GM23338 (cell line): ENCODE measurements around the gene BLM. TPM values are rescaled to one million over a fixed set of nuclear protein-coding genes. Genes with fewer than 3 reads are reported as not detected.

Source experiments
- ATAC-seq: fragments of 200-7000 bp; cut with Tn5 transposase; 3 replicates; pipeline ENCODE4 v1.9.1; 2020
- DNase-seq: peaks from one replicate; pipeline ENCODE4 v3.0.0-alpha.2; 2015; ENCODE audit warnings: low spot score
- H2AFZ ChIP-seq: fragments of 200-600 bp; sonication (generic); 2 replicates; pipeline ENCODE4 v1.8.0; 2016; ENCODE audit warnings: antibody characterized with exemption, mild to moderate bottlenecking, moderate library complexity
- H3F3A ChIP-seq: fragments of 200-600 bp; sonication (generic); replicated peaks from 2 replicates; pipeline ENCODE4 v1.8.0; 2017; ENCODE audit warnings: antibody characterized with exemption, mixed run types, low read depth
- H3K27ac ChIP-seq: fragments of 200-600 bp; sonication (generic); 2 replicates; pipeline ENCODE4 v1.6.1; 2016; ENCODE audit warnings: low read depth
- H3K27me3 ChIP-seq: fragments of 200-600 bp; sonication (generic); 2 replicates; pipeline ENCODE4 v1.8.0; 2016; ENCODE audit warnings: mild to moderate bottlenecking, mixed run types, moderate library complexity; ENCODE audit not compliant: insufficient read depth
- H3K36me3 ChIP-seq: fragments of 200-600 bp; sonication (generic); 2 replicates; pipeline ENCODE4 v1.8.0; 2016; ENCODE audit warnings: mild to moderate bottlenecking; ENCODE audit not compliant: insufficient read depth
- H3K4me1 ChIP-seq: fragments of 200-600 bp; sonication (generic); 2 replicates; pipeline ENCODE4 v1.8.0; 2016; ENCODE audit warnings: mild to moderate bottlenecking, moderate library complexity; ENCODE audit not compliant: insufficient read depth
- H3K4me2 ChIP-seq: fragments of 200-600 bp; sonication (generic); 2 replicates; pipeline ENCODE4 v1.7.1; 2017; ENCODE audit warnings: mixed run types
- H3K4me3 ChIP-seq: fragments of 200-600 bp; sonication (generic); 2 replicates; pipeline ENCODE4 v1.6.1; 2016; ENCODE audit warnings: mixed run types
- H3K79me2 ChIP-seq: fragments of 200-600 bp; sonication (generic); replicated peaks from 2 replicates; pipeline ENCODE4 v1.8.0; 2017; ENCODE audit warnings: mild to moderate bottlenecking; ENCODE audit not compliant: insufficient read depth
- H3K9me2 ChIP-seq: fragments of 200-600 bp; sonication (generic); 2 replicates; pipeline ENCODE4 v1.8.0; 2017; ENCODE audit not compliant: insufficient read depth
- H4K20me1 ChIP-seq: fragments of 200-600 bp; sonication (generic); replicated peaks from 2 replicates; pipeline ENCODE4 v1.8.0; 2017; ENCODE audit warnings: mild to moderate bottlenecking; ENCODE audit not compliant: insufficient read depth
- H3K27ac Mint-ChIP-seq: 2 replicates; pipeline ENCODE4 v1.8.0; 2020; ENCODE audit warnings: inconsistent platforms, mild to moderate bottlenecking, moderate library complexity, mixed read lengths
- H3K27me3 Mint-ChIP-seq: 3 replicates; pipeline ENCODE4 v1.8.0; 2022; ENCODE audit warnings: low read depth, mild to moderate bottlenecking, moderate library complexity, mixed read lengths, inconsistent platforms; ENCODE audit not compliant: insufficient read depth, poor library complexity
- H3K36me3 Mint-ChIP-seq: 3 replicates; pipeline ENCODE4 v1.8.0; 2021; ENCODE audit warnings: low read depth, mild to moderate bottlenecking, inconsistent platforms, moderate library complexity, mixed read lengths
- H3K4me1 Mint-ChIP-seq: 3 replicates; pipeline ENCODE4 v1.8.0; 2020; ENCODE audit warnings: mild to moderate bottlenecking, inconsistent platforms, mixed read lengths
- H3K4me3 Mint-ChIP-seq: 3 replicates; pipeline ENCODE4 v1.8.0; 2021; ENCODE audit warnings: moderate library complexity, mild to moderate bottlenecking, inconsistent platforms, mixed read lengths
- H3K9me3 Mint-ChIP-seq: 3 replicates; pipeline ENCODE4 v1.8.0; 2020; ENCODE audit warnings: moderate library complexity, mild to moderate bottlenecking, inconsistent platforms, mixed read lengths
- EZH2phosphoT487 ChIP-seq: fragments of 200-600 bp; sonication (generic); IDR thresholded peaks from one replicate; pipeline ENCODE4 v1.8.1; 2018; ENCODE audit warnings: antibody characterized with exemption; ENCODE audit not compliant: unreplicated experiment
- ZNF114 ChIP-seq: fragments of 250-450 bp; sonication (Bioruptor Pico); IDR thresholded peaks from 2 replicates; pipeline ENCODE4 v1.5.0; 2020; ENCODE audit warnings: mild to moderate bottlenecking, moderate library complexity
- ZNF331 ChIP-seq: fragments of 250-450 bp; sonication (Bioruptor Pico); IDR thresholded peaks from 2 replicates; pipeline ENCODE4 v1.5.0; 2020; ENCODE audit warnings: low read depth, mild to moderate bottlenecking, moderate library complexity
- polyA plus RNA-seq: library from polyadenylated mRNA; unstranded; fragments of >200 nt; fragmentation: Nextera tagmentation; extraction: Ambion mirVana; gene quantifications from 2 replicates; pipeline ENCODE4 v1.2.1, GENCODE V29; 2016
- total RNA-seq: library from RNA; depleted of rRNA; stranded (reverse); fragments of >200 nt; shearing (Covaris generic); gene quantifications from 2 replicates; pipeline ENCODE4 v1.2.3, GENCODE V29; 2014
- TF ChIP-seq, protein P1 (sequence below), 2 experiments: fragments of 200-600 bp in 1 of 2; sonication (generic) in 1 of 2; conservative IDR thresholded peaks; 2 replicates each; pipeline versions ENCODE4 v1.5.1 to v1.6.1; 2016 to 2017; ENCODE audit warnings: antibody characterized with exemption in 2 of 2, low read depth in 2 of 2, mild to moderate bottlenecking in 2 of 2, moderate library complexity in 1 of 2
- TF ChIP-seq, protein P2 (sequence below): IDR thresholded peaks from one replicate; pipeline ENCODE4 v1.6.1; 2018; ENCODE audit warnings: antibody characterized with exemption; ENCODE audit not compliant: unreplicated experiment
- TF ChIP-seq, protein P3 (sequence below): fragments of 250-450 bp; sonication (Bioruptor Pico); IDR thresholded peaks from 2 replicates; pipeline ENCODE4 v1.5.0; 2020; ENCODE audit warnings: mild to moderate bottlenecking, moderate library complexity

The BLM gene
- total and polyA plus RNA-seq, 2 experiments from 2014 or later, result 43.1 to 43.3 TPM

DNA sequence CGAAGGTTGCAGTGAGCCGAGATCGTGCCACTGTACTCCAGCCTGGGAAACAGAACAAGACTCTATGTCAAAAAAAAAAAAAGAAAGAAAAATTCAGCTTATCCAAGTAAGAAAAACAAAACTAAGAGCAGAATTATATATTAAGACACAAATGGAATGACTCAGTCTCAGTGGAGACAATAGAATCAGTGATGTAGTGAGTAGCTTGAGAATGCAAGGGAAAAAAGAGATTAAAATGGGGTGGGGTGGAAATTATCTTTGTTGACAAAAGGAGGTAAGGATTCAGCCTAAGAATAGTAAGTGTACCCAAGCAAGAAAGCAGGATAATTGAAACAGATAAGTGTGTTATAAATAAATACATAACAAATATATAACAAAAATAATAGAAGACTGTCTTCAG lies 70.7 kb downstream of the BLM start:
- no peaks in the 10 kb centered on the region for H3K9me2 ChIP-seq
- H3K27me3 ChIP-seq, result no peaks in the 10 kb centered on the region
- no peaks in the 10 kb centered on the region for H3K79me2 ChIP-seq
- H3K4me3 Mint-ChIP-seq, result no peak overlapping the region
- no peaks in the 10 kb centered on the region for H3K9me3 Mint-ChIP-seq
- H3K27me3 Mint-ChIP-seq, result no peaks in the 10 kb centered on the region
- H3K4me1 Mint-ChIP-seq, result no peaks in the 10 kb centered on the region
- no peaks in the 10 kb centered on the region; the same call in 1 of the 2 replicates for H3F3A ChIP-seq
- ATAC-seq, result no peak
- peaks cover 24% of the 10 kb centered on the region for H3K36me3 ChIP-seq
- H3K4me3 ChIP-seq, result no peak overlapping the region
- H4K20me1 ChIP-seq, result no peaks in the 10 kb centered on the region
- H3K27ac ChIP-seq, result no peak overlapping the region
- H3K36me3 Mint-ChIP-seq, result peaks cover 60% of the 10 kb centered on the region
- TF ChIP-seq, protein P1, sequence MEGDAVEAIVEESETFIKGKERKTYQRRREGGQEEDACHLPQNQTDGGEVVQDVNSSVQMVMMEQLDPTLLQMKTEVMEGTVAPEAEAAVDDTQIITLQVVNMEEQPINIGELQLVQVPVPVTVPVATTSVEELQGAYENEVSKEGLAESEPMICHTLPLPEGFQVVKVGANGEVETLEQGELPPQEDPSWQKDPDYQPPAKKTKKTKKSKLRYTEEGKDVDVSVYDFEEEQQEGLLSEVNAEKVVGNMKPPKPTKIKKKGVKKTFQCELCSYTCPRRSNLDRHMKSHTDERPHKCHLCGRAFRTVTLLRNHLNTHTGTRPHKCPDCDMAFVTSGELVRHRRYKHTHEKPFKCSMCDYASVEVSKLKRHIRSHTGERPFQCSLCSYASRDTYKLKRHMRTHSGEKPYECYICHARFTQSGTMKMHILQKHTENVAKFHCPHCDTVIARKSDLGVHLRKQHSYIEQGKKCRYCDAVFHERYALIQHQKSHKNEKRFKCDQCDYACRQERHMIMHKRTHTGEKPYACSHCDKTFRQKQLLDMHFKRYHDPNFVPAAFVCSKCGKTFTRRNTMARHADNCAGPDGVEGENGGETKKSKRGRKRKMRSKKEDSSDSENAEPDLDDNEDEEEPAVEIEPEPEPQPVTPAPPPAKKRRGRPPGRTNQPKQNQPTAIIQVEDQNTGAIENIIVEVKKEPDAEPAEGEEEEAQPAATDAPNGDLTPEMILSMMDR (conservative IDR thresholded peaks at IDR 0.05; ENCODE audit: low read depth in 2 of 2), result no peak
- TF ChIP-seq, protein P2, sequence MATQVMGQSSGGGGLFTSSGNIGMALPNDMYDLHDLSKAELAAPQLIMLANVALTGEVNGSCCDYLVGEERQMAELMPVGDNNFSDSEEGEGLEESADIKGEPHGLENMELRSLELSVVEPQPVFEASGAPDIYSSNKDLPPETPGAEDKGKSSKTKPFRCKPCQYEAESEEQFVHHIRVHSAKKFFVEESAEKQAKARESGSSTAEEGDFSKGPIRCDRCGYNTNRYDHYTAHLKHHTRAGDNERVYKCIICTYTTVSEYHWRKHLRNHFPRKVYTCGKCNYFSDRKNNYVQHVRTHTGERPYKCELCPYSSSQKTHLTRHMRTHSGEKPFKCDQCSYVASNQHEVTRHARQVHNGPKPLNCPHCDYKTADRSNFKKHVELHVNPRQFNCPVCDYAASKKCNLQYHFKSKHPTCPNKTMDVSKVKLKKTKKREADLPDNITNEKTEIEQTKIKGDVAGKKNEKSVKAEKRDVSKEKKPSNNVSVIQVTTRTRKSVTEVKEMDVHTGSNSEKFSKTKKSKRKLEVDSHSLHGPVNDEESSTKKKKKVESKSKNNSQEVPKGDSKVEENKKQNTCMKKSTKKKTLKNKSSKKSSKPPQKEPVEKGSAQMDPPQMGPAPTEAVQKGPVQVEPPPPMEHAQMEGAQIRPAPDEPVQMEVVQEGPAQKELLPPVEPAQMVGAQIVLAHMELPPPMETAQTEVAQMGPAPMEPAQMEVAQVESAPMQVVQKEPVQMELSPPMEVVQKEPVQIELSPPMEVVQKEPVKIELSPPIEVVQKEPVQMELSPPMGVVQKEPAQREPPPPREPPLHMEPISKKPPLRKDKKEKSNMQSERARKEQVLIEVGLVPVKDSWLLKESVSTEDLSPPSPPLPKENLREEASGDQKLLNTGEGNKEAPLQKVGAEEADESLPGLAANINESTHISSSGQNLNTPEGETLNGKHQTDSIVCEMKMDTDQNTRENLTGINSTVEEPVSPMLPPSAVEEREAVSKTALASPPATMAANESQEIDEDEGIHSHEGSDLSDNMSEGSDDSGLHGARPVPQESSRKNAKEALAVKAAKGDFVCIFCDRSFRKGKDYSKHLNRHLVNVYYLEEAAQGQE, result no peak
- no peak for TF ChIP-seq EZH2phosphoT487
- no peak for TF ChIP-seq ZNF331 (CRISPR knock-in tag)
- DNase-seq, result no peak
- H2AFZ ChIP-seq, result no peak overlapping the region
- no peaks in the 10 kb centered on the region for H3K4me1 ChIP-seq
- H3K4me2 ChIP-seq, result no peak overlapping the region
- no peak overlapping the region for H3K27ac Mint-ChIP-seq

DNA sequence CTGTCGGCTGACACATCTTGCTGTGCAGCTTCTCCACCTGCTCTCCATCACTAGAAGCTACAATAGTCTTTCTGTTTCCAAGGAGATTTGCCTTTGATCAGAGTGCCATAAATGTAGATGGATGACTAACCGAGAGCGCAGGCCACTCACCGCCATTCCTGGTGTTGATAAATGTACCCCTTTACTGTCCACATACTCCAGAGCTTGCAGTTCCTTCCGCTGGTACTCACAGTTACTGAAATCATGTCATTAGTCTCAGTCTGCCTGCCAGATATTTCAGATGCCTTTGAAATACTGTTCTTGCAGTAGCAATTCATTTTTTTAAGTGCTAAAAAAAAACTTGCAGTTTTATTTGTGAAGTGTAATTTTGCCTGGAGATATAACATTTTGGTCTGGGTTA lies 72.3 kb downstream of the BLM start:
- Histone ChIP-seq H3K9me2 (no peaks in the 10 kb centered on the region), H3K27ac (no peak overlapping the region), H3K4me1 (no peaks in the 10 kb centered on the region), H4K20me1 (no peaks in the 10 kb centered on the region), H3K79me2 (no peaks in the 10 kb centered on the region), H3K4me3 (no peak overlapping the region), H3K27me3 (no peaks in the 10 kb centered on the region), H3K4me2 (no peak overlapping the region), H3F3A (no peaks in the 10 kb centered on the region; the same call in 1 of the 2 replicates), H2AFZ (no peak overlapping the region), H3K36me3 (peaks cover 35% of the 10 kb centered on the region)
- ATAC-seq, result no peak
- Mint-ChIP-seq H3K27me3 (no peaks in the 10 kb centered on the region), H3K36me3 (peaks cover 66% of the 10 kb centered on the region), H3K4me3 (no peak overlapping the region), H3K27ac (no peak overlapping the region), H3K9me3 (no peaks in the 10 kb centered on the region), H3K4me1 (no peaks in the 10 kb centered on the region)
- no peak for DNase-seq
- TF ChIP-seq ZNF331 (CRISPR knock-in tag) (no peak), ZNF114 (CRISPR knock-in tag) (no peak)
- TF ChIP-seq, protein P1 (conservative IDR thresholded peaks at IDR 0.05; ENCODE audit: low read depth in 2 of 2), result no peak
- TF ChIP-seq, protein P3, sequence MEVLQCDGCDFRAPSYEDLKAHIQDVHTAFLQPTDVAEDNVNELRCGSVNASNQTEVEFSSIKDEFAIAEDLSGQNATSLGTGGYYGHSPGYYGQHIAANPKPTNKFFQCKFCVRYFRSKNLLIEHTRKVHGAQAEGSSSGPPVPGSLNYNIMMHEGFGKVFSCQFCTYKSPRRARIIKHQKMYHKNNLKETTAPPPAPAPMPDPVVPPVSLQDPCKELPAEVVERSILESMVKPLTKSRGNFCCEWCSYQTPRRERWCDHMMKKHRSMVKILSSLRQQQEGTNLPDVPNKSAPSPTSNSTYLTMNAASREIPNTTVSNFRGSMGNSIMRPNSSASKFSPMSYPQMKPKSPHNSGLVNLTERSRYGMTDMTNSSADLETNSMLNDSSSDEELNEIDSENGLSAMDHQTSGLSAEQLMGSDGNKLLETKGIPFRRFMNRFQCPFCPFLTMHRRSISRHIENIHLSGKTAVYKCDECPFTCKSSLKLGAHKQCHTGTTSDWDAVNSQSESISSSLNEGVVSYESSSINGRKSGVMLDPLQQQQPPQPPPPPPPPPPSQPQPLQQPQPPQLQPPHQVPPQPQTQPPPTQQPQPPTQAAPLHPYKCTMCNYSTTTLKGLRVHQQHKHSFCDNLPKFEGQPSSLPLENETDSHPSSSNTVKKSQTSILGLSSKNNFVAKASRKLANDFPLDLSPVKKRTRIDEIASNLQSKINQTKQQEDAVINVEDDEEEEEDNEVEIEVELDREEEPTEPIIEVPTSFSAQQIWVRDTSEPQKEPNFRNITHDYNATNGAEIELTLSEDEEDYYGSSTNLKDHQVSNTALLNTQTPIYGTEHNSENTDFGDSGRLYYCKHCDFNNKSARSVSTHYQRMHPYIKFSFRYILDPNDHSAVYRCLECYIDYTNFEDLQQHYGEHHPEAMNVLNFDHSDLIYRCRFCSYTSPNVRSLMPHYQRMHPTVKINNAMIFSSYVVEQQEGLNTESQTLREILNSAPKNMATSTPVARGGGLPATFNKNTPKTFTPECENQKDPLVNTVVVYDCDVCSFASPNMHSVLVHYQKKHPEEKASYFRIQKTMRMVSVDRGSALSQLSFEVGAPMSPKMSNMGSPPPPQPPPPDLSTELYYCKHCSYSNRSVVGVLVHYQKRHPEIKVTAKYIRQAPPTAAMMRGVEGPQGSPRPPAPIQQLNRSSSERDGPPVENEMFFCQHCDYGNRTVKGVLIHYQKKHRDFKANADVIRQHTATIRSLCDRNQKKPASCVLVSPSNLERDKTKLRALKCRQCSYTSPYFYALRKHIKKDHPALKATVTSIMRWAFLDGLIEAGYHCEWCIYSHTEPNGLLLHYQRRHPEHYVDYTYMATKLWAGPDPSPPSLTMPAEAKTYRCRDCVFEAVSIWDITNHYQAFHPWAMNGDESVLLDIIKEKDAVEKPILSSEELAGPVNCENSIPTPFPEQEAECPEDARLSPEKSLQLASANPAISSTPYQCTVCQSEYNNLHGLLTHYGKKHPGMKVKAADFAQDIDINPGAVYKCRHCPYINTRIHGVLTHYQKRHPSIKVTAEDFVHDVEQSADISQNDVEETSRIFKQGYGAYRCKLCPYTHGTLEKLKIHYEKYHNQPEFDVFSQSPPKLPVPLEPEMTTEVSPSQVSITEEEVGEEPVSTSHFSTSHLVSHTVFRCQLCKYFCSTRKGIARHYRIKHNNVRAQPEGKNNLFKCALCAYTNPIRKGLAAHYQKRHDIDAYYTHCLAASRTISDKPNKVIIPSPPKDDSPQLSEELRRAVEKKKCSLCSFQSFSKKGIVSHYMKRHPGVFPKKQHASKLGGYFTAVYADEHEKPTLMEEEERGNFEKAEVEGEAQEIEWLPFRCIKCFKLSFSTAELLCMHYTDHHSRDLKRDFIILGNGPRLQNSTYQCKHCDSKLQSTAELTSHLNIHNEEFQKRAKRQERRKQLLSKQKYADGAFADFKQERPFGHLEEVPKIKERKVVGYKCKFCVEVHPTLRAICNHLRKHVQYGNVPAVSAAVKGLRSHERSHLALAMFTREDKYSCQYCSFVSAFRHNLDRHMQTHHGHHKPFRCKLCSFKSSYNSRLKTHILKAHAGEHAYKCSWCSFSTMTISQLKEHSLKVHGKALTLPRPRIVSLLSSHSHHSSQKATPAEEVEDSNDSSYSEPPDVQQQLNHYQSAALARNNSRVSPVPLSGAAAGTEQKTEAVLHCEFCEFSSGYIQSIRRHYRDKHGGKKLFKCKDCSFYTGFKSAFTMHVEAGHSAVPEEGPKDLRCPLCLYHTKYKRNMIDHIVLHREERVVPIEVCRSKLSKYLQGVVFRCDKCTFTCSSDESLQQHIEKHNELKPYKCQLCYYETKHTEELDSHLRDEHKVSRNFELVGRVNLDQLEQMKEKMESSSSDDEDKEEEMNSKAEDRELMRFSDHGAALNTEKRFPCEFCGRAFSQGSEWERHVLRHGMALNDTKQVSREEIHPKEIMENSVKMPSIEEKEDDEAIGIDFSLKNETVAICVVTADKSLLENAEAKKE (CRISPR knock-in tag), result no peak
